GM20431 (cell line): ENCODE measurements around the gene TSC22D1.

Source experiments
- in situ Hi-C: fragments of 300-500 bp; cut with MseI, MboI; formaldehyde crosslinking; loops from one replicate; pipeline ENCODE4 v1.15.0; 2020; ENCODE audit warnings: low sequenced_read_pairs; ENCODE audit not compliant: unreplicated experiment

The TSC22D1 gene

GRCh38 chr13:44508562-44509077, 67.5 kb downstream of the TSC22D1 start:
- in situ Hi-C loops: no loop called here

- in situ Hi-C loops: no loop called here
Measured at GRCh38 chr13:44507639-44508038, 68.5 kb downstream of the TSC22D1 start.

DNA sequence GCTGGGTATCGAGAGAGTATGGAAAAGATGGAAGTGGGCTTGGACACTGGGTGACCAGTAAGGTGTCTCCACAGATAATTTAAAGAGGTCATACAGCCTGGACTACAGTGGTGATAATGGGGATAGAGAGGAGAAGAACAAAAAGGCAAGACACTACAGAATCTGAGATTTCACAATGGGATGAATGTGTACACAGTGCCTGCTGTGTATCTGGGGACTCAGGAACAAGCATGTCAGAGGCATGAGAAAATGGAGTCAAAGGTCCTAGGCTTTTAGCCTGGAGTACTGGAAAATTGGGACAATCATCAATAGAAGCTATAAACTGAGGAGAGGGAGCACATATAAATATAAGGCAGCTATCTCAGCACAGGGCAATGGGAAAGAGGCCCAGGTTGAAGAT, 69.4 kb downstream of the TSC22D1 start:
- in situ Hi-C loops: no loop called here

- in situ Hi-C loops: no loop called here
Measured at GRCh38 chr13:44506251-44506650, 69.9 kb downstream of the TSC22D1 start.

- in situ Hi-C loops: no loop called here
Measured at GRCh38 chr13:44504116-44504515, 72.0 kb downstream of the TSC22D1 start.

DNA sequence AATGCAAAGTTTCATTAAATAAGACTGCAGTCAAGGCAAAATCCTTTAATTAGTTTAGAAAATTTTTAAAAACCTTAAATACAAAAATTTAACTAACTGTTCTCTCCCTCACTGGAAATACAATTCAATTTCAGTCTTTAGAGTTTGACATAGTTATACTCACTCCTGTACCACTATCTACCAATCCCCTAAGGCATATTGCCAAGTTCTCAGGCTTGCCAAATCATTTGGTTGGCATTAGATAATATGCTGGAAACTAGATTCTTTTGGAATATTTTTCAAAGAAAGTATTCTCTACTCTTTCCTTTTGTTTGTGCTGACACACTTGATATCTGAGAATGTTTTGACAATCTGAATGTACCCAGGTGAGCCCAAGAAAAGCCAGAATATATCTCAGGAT, 77.2 kb downstream of the TSC22D1 start:
- in situ Hi-C loops: no loop called here

GRCh38 chr13:44498502-44498901, 77.6 kb downstream of the TSC22D1 start:
- in situ Hi-C loops: no loop called here

- in situ Hi-C loops: no loop called here
Measured at GRCh38 chr13:44497801-44498200, 78.3 kb downstream of the TSC22D1 start.

- in situ Hi-C loops: no loop called here
Measured at GRCh38 chr13:44493213-44493812, 82.8 kb downstream of the TSC22D1 start.

DNA sequence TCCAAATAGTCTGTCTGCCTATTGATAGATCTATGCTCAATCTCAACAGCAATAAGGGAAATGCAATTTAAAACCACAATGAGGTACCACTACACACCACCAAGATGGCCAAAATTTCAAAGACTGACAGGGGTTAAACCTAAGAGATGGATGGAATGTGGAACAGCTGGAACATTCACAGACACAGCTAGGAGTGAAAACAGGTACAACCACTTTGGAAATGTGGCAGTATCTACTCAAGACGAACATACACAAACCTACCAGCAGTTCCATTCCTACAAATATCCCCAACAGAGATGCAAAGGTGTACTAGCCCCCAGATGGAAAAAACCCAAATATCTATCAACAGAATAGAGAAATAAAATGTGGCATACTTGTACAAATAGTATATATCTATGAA, 86.4 kb downstream of the TSC22D1 start:
- in situ Hi-C loops: no loop called here

DNA sequence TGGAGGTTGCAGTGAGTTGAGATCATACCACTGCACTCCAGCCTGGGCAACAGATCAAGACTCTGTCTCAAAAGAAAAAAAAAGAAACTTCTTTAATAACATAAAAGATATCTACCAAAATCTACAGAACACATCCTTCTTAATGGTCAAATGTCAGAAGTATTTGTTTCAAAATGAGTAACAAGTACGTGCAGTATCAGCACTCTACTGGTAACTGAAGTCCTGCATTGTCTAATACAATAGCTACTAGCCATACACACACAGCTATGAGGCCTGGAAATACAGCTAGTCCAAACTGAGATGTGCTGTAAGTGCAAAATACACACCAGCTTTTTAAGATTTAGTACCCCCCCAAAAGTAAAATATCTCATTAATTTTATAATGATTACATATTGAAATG, 88.1 kb downstream of the TSC22D1 start:
- in situ Hi-C loops: no loop called here

DNA sequence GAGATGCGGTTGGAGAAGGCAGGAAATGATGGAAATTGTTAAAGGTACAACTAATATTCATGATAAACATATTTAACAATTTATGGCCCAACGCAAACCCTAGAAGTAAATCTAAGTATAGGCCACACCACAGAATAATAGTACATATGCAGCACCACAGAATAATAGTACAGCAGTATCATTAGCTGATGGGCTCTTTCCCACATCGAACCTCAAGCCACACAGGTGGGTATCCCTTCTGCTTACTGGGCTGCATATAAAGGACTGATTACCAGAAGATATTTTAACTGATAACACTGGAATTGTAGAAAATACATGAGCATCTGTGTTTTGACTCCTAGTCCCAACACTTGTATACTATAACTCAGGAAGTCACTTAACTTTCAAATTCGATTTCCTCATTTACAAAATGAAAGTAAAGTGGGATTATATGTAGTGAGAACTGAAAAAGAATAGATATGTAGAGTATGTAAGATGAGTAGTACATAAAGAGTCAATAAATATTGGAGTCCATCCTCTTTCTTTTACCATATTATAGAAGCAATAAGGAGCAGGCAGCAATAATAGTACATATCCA, 91.5 kb downstream of the TSC22D1 start:
- in situ Hi-C loops: loop anchor here (5.0 kb wide), 1 partner anchor 393 kb away; no protein-coding TSS in a partner anchor

DNA sequence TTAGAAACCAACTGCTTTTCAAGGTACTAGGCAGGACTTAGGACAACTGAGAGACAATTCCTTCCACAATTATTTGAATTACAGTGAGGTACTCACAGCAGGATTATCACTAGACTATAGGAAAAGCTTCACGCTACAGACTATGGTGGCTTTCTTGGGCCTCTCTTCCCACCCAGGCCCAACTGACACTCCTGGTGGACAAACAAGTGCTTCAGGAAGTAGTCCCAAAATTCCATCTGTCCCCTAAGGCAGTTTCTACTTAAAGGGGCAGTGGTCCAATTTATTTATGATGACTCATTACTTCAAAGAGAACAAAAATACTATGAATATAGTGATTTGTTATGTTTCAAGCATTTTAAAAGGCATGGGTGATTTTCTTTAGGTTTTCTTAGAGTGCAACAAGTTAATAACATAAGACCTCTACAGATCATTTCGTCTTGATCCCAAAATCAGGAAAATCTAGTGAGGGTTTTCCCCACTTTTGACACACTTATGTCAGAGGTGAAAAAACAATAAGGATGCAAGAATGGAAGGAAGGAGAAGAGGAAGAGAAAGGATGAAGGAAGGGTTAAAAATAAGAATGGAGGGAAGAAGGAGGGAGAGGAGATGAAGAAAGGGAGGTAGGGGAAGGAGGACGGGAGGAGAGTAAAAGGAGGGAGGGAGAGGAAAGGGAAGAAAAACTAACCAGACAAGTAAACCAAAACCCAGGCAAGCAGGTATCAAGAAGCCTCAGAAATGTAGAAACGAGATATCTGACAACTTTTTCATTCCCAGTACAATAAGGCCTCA, 101.8 kb downstream of the TSC22D1 start:
- in situ Hi-C loops: loop anchor here (25.0 kb wide), 1 partner anchor 562 kb away; no protein-coding TSS in a partner anchor

GRCh38 chr13:44471686-44472085, 104.4 kb downstream of the TSC22D1 start:
- in situ Hi-C loops: loop anchor here (25.0 kb wide), 1 partner anchor 559 kb away; no protein-coding TSS in a partner anchor

DNA sequence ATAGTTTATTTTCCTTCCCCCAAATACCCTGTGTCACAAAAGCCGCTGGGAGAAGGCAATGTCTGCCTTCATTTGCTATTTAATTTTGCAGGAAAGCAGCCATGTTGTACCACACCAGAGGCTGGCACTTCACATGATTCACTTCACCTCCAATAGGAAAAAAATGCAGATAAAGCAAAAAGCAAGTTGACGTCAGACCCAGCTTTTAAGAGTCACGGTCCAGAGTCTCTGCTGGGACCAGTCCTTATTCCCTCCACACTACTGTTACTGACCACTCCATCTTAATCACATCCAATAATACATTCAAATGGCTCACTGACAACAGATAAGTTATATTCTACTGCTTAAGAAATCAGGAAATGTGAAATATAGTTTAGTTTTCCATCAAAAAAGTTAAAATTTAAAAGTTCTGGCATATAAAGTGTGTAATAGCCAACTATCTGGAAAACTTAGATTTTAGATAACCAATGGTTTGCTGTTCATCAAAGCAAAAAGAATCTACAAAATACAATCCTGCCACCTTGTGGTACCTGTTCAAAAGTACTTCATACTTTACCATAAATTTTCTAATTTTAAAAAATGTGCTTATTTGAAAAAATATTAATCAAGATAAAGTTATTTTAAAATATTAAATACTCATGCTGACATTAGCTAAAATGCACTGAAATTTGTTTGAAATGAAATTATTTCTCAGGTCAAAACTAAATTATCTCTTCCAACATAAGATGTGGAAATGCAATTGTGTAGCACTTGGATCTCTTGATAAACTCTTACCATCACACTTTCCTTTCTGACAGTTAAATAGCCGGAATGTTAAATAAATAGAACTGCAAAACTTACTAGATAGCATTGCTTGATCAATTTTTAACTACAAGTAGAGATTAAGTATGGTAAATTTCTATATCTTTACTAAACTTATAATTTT, 105.2 kb downstream of the TSC22D1 start:
- in situ Hi-C loops: loop anchor here (25.0 kb wide), 1 partner anchor 559 kb away; no protein-coding TSS in a partner anchor

DNA sequence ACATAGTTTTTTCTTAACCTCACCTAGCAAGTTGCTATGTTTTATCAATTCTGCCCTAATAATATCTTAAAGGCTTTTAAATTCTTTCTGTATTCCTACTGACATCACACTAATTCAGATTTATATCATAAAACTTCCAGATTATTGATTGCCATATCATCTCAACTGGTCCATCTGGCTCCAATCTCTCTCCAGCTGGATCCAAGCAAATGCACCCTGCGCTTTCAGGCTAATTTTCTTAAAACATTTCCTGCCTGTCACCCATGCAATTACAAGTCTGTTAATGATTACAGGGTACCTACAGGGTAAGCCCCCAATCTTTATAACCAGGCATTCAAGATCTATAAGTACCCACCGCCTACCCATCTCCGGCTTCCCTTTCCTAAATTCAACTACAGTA, 107.3 kb downstream of the TSC22D1 start:
- in situ Hi-C loops: loop anchor here (25.0 kb wide), 1 partner anchor 557 kb away; no protein-coding TSS in a partner anchor

GRCh38 chr13:44465318-44465717, 110.8 kb downstream of the TSC22D1 start:
- in situ Hi-C loops: loop anchor here (25.0 kb wide), 1 partner anchor 553 kb away; no protein-coding TSS in a partner anchor

- in situ Hi-C loops: loop anchor here (25.0 kb wide), 1 partner anchor 552 kb away; no protein-coding TSS in a partner anchor
Measured at GRCh38 chr13:44464471-44464870, 111.7 kb downstream of the TSC22D1 start.

GRCh38 chr13:44463759-44464158, 112.4 kb downstream of the TSC22D1 start:
- in situ Hi-C loops: loop anchor here (25.0 kb wide), 1 partner anchor 551 kb away; no protein-coding TSS in a partner anchor
